Stimulated activated CD4-positive, alpha-beta T cell treated with anti-CD3 and anti-CD28 coated beads, Interleukin-12 subunit alpha, Interleukin-12 subunit beta, amount 100 ng/mL, for 48 hours (primary cell): ENCODE data around the gene ENG.
A peak's percentile ranks its signal among the peaks of the same experiment; 100 is the strongest.
"Not testable (repeated sequence)": the region's sequence is repeated elsewhere in the genome, so short reads cannot be mapped to it uniquely, and the experiment has no call there.

Experiments used
- DNase-seq, 3 donors: peaks; one replicate each; pipeline ENCODE4 v3.0.0-alpha.2; 2020; ENCODE audit warnings: low read depth in 2 of 3, low spot score in 1 of 3

Gene ENG

DNA sequence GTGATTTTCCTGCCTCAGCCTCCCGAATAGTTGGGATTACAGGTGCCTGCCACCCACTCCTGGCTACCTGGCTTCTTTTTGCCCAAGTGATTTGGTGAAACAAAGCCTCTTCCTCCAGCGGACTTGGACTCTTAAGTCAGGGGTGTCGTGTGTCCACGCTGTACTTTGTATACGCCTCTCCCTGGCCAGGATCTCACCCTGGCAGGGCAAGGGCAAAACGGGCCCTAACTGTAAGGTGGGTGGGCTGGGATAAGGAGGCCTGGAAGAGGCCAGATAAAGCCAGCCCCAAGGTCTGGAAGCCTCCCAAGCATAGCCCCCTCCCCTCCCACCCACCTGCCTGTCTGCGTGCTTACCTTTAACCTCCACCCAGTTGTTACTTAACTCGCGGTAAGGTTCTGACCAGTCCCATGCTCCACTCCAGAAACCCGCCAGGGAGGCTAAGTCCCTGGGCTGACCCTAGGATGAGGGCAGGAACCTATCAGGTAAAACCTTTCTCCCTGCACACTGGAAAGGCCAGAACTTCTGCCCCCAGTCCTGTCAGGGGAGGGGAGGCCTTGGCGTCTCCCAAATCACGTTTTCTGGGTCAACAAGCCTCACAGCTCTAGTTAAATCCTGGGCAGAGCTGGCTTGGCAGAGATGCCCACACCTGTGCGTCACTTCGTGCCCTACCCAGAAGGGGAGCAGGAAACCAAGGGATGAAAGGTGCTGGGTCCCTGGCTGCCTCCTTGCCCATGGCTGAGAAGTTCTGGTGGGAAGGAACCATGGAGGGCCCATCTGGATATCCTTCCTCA, 60.3 kb downstream of the ENG start:
- DNase-seq, result no peak

DNA sequence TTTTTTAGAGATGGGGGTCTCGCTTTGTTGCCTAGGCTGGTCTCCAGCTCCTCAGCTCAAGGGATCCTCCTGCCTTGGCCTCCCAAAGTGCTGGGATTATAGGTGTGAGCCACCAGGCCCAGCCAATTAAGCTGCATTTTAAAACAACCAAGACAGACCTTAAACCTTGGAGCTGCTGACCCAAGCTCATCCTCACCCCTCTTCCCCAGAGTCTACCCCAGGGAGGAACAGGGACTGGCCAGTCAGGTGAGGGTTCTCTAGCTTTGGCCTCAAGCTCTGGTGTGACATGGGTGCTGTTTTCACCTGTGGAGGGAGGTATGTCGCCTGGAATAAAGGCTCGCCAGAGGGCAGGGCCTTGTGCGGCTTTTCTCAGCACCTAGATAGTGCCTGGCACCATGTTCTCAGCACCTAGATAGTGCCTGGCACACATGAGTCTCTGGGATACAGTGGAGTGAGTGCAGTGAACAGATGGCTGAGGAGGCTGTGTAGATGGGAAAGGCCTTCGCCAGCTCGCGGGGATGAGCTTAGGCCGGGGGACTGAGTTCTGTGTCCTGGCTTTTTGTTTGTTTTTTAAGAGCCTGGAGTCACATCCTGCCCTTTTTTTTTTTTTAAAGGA, 61.3 kb downstream of the ENG start:
- no peak for DNase-seq

DNA sequence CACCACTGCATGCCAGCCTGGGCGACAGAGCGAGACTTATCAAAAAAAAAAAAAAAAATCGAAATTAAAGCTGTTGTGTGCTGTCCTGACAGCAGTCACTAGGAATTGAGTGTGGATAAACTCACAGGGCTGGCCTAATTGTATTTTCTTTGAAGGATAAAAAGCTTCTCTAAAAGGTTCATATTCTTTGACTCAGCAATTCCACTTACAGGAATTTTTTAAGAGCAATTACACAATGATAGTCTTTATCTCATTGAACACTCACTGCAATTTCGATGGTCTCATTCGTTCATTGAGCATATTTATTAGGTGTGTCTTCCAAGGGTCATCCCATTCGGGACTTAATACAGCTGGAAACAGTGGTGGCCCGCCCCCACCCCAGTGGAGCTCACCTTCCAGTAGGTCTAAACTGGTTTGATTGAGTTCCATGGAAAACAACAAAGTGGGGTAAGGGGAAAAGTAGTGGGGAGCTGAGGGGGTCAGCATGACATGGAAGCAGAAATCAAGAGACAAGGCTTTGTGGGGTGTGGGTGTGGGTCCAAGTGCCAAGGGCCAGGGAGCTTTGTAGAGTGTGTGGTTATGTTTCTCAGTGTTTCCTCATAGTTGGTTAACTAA, 61.9 kb downstream of the ENG start:
- DNase-seq, result no peak

DNA sequence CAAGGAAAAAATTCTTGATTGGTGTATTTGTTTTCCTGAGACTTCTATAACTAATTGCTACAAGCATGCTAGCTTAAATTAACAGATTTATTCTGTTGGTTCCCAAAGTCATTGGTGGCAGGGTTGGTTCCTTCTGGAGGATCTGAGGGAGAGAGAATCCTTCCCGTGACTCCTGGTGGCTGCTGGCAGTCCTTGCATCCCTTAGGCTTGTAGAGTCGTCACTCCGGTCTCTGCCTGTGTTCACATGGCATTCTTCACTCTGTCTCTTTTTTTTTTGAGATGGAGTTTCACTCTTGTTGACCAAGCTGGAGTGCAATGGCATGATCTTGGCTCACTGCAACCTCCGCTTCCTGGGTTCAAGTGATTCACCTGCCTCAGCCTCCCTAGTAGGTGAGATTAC, 63.4 kb downstream of the ENG start:
- DNase-seq, result no peak

DNA sequence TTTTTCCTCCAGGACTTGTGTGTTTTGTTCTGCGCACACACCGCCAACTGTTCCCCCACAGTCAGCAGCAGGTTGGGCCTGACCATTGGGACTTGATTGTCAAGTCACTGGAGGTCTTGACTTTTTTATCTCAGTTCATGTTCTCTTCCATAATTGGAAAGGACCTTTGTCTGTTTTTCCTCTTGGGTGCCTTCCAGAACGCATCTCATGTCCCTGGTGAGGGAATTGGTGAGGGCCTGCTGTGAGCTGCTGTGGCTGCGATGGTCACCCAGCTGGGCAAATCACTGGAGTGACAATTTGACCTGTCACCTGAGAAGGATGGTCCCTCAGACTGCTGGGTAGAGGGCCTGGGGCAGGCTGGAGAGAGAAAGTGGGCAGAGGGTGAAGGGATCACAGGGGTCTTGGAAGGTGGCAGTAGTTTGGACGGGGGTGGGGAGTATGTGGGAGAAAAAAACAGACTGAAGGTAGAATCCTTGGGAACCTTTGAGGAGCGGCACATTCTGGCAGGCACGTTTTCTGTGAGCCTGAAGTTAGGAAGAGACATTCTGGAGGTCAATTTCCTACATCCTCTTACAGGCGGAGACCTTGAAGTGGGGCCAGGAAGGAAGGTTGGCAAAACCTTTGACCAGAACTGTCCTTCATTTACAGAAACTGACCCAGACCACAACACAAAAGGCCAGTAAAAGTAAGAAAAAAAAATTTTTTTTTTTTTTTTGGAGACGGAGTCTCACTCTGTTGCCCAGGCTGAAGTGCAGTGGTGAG, 64.2 kb downstream of the ENG start:
- DNase-seq, result no peak

DNA sequence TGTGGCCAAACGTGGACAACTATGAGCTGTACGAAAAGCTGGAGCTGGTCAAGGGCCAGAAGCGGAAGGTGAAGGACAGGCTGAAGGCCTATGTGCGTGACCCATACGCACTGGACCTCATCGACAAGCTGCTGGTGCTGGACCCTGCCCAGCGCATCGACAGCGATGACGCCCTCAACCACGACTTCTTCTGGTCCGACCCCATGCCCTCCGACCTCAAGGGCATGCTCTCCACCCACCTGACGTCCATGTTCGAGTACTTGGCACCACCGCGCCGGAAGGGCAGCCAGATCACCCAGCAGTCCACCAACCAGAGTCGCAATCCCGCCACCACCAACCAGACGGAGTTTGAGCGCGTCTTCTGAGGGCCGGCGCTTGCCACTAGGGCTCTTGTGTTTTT, 65.3 kb downstream of the ENG start:
- DNase-seq, result no peak

DNA sequence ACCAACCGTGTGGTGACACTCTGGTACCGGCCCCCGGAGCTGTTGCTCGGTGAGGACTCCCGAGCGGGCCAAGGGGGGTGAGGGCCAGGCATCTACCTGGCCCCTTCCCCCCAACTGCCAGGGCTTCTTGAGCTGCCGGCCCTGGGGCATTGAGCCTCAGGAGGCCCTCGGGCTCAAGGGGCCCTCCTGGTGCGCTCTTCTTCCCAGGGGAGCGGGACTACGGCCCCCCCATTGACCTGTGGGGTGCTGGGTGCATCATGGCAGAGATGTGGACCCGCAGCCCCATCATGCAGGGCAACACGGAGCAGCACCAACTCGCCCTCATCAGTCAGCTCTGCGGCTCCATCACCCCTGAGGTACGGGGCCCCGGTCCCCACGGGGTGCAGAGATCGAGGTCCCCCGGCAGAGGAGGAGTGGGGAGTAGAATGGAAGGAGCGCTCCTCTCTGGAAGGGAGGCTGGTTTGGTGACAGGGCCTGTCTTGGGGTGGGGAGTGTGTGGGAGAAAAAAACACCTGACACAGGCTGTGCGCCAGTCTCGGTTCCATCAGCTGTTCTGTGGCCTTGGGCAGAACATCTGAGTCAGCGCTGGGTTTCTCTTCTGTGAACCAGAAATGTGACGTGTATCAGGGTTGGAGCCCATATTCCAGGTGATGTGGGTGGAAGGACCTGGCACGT, 66.0 kb downstream of the ENG start:
- DNase-seq, result peak; percentile 62 to 74 (median 71)

DNA sequence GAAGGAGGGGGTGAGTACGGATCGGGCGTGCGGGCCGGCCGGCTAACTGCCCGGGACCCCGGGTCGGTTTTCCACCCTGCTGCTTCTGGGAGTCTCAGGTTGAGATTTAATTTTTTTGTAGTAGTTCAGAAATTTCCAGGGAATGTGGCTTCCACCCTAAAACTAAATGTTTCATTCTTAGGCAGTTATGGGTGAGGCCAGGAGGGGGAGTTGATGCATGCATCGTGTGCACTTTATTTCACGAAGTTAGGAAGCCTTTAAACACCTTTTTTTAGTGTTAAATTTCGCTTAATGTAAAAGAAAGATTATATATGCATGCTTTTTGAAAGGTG, 67.7 kb downstream of the ENG start:
- DNase-seq, result no peak

DNA sequence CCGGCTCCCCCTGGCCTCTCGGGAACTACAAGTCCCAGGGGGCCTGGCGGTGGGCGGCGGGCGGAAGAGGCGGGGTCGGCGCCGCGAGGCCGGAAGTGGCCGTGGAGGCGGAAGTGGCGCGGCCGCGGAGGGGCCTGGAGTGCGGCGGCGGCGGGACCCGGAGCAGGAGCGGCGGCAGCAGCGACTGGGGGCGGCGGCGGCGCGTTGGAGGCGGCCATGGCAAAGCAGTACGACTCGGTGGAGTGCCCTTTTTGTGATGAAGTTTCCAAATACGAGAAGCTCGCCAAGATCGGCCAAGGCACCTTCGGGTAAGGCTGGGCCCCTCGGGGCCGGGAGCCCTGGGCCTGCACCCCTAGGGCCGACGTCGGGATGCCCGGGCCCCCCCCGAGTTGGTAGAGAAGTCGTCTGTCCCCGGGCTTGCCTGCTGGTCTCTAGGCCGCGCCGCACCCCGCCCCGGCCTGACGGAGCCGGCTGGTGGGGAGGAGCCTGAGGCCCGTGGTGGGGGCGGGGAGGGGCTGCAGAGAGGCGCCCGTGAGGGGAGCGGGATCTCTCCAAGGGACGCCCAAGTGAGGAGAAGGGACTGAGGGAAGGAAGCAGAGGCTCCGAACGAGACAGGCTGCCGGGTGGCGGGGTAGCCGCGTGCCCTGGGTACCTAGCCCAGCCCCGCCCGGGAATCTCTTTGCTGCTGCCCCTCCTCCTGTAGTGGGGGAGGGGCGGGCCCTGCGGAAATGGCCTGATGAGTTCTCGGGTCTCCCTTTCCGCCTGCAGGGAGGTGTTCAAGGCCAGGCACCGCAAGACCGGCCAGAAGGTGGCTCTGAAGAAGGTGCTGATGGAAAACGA, 68.3 kb downstream of the ENG start, which contains the start of gene CDK9:
CDK9 (plus strand) TSS at position 102 of the 840 bp plus-strand sequence; CDS start at position 217, 115 bp downstream.
- peak; percentile 87 to 90 (median 89) for DNase-seq

DNA sequence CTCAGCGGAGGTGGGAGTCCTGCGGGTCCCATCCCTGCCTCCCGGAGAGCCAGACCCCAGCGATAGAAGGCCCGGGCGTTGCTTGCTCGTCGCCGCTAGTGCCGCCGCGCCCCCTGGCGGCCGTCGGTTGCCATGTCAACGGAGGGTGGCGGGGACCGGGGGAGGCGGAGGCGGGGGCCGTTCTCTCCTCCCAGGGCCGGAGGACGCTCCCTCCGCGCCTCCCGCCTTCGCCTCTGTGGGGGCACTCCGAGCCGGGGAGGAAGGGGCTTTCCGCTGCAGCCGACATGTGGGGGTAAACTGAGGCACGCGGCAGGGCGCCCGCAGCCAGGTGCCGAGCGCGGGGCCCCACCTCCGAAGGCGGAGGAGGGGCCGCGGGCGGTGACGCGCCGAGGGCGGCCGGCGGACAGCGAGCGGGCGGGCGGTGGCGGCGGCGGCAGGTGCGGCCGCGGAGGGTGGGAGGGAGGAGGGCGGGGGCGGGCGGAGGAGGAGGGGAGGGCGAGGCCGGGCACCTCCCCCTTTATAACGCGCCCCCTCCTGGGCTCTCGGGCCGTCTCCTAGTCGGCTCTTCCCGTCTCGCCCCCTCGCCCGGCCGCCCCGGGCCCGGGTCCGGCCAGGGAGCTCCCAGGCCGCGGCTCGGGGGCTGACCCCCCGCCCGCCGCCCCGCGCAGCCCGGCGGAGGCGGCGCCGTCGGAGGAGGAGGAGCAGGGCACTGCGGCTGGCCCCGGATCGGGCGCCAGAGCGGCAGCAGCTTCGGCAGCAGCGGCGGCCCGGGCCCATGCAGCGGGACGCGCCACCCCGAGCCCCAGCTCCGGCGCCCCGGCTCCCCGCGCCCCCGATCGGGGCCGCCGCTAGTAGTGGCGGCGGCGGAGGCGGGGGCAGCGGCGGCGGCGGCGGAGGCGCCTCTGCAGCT, 69.2 kb downstream of the ENG start:
- peak; percentile 79 to 86 (median 83) for DNase-seq

DNA sequence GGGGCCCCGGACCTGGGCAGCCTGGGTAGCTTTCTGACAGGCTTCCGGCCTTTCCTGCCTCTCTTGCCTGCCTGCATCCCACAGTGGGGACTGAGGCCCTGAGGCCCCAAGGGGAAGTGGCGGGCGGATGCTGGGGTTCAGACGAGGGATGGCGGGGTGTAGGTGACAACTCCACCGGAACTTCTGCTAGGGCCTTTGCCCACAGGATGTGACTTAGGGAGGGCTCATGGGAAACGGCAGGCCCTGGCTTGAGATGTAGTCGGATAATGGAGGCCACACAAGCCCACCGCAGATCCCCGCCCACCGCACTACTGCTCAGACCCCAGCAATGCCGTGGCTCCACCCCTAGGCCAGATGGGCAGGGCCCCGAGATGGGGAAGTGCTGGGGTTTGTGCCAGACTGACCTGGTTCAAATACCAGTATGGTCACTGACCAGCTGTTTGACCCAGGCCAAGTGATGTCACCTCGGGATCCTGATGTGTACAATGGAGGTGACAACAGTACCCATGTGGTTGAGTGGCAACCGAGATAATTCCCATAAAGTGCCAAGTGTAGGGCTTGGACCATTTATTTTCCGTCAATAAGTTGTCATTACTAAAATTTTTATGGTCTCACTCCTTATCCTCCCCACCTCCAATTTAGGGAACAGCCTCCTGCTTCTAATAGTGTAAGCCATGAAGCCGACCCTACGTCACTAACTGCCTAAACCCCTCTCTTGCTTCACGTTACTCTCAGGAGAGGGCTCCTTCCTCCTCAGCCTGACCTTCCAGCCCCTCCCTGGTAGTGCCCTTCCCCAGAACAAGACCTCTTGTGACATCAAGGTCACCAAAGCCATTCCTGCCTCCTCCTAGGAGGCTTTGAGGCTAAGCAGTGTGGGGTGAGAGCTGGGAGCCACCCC, 71.1 kb downstream of the ENG start:
- DNase-seq, result peak in 1 of 3 donors; percentile 53

DNA sequence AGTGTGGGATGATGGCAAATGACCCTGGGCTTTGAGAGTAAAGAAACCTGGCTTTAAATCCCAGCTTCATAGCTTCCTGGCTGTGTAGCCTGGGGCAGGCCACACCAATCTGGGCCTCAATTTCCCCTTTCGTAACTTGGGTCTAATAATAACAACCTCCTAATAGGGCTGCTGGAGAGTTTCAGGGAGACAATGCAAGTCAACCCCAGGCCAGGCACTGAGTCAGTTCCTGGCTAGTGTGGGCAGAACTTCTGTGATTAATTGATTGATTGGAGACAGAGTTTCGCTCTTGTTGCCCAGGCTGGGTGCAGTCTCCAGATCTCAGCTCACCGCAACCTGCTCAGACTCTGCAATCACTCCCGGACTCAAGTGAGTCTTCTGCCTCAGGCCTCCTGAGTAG, 72.7 kb downstream of the ENG start:
- no peak for DNase-seq

DNA sequence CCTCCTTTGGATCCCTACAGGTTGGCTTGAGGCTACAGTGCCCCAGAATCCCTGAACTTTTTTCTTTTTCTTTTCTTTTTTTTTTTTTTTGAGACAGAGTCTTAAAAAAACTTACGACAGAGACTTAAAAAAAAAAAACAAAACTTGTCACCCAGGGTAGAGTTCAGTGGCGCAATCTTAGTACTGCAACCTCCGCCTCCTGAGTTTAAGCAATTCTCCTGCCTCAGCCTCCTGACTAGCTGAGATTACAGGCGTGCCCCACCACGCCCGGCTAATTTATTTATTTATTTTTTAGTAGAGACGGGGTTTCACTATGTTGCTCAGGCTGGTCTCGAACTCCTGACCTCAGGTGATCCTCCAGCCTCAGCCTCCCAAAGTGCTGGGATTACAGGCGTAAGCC, 73.5 kb downstream of the ENG start:
- not testable (repeated sequence) for DNase-seq

DNA sequence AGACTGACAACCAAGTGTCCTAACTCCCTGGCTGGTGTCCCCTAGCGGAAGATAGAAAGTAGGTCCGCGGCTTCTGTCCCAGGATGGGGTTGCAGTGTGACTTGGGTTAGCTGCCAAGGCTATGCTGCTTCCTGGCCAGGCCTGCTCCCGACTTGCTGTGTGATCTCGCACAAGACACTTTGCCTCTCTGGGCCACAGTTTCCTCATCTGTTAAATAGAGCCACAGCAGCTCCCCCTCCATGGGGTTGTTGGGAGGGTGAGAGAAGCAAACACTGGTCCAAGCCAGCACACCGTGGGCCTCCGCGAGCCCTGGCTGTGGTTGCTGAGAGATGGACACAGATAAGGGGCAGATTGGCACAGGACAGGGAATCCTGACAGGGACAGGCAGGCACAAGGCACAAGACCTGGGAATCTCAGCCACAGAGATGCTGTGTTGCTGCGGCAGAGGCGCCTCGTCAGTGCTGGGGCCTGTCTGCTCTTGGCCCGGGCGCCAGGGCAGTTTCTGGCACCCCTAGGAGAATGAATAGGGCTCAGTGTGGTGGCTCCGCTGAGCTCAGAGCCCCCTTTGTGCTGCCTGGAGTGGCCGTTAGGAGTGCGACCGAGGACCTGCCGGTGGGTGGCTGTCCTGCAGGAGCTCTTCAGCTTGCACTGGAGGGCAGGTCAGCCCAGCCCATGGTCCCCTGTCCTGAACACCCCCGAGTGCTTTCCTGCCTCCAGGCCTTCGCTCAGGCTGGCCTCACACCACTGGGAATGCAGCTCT, 74.2 kb downstream of the ENG start:
- DNase-seq, result no peak

DNA sequence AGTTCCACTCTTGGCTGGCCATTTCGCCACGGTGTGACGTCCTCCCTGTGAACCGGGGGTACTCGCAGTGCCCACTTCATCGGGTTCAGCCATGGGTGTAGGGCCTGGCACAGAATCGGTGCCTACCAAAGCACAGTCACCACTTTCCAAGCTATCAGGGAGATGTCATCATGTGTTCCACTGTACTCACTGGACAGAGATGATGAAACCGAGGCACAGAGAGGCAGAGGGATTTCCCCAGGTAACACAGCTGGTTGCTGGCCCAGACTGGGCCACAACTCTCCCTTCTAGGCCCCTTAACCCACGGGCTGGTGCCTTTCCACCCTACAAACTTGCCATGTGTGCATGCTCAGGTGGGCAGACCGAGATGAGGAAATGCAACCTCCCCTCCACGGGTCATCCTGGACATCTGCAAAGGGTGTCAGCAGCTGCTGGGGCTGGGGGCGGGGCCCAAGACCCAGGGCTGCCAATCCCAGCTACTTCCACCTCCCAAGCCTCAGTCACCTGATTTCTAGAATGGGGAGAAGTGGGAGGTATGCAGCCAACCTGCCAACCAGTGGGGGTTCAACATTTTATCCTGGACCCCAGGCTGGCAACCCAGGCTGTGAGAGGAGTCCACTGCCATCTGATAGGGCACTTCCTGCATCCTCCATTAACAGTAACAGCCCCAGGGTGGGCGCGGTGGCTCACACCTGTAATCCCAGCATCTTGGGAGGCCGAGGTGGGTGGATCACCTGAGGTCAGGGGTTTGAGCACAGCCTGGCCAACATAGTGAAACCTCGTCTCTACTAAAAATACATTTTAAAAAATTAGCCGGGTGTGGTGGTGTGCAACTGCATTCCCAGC, 75.1 kb downstream of the ENG start:
- DNase-seq, result peak in 1 of 3 donors; percentile 55
